ENCODE results near the gene CROCC. TPM values are rescaled to one million over a fixed set of nuclear protein-coding genes. Genes with fewer than 3 reads are reported as not detected.
A peak's percentile ranks its signal among the peaks of the same experiment; 100 is the strongest.

CROCC gene
- total and polyA plus RNA-seq, 9 of the 15 experiments (the other 6 are each of a cell fraction or from before 2014, with no cell fraction given): 0.17 to 15.4 (median 7.6) TPM

DNA sequence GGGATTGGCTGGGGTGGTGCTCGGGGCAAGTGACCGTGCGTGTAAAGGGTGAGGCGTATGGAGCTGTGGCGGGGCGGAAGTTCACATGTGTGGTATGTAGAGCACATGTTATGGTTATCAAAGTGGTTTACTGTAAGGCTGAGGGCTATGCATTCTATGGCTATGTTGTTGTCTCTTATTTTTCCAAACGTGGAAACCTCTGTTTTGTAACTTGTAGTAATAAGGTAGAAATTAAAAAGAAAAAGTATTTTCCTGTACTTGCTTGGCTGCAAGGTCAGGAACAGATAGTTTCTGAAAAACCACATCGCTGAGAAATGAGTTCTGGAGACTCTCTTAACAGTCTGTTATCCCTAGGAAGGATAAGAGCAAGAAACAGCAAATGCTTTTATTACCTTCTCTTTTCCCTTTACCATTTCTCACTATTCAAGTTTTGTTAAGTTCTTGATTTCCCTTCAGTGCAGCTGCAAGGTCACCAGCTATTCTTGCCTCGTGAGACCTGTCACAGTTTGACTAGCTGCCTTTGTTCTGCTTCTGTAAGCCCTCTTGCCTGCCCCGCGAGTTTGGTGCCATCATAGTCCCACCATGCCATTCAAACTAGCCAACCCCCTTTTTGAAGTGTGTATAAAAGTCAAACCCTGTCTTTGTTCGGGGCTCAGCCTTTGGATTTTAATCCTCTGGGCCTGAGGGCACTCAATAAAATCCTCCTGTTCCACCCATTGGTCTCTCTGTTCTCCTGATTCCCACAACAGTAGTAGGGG, 16.4 kb upstream of the CROCC start (continued):
- TF ChIP-seq HBP1 (CRISPR knock-in tag; IDR thresholded peaks at IDR 0.05) (peak; percentile 100), SAFB (IDR thresholded peaks at IDR 0.05; ENCODE audit: borderline replicate concordance, low read depth, low read length) (no peak), GTF2B (IDR thresholded peaks at IDR 0.05; ENCODE audit: extremely low read depth, insufficient read length) (peak; percentile 97), ZNF444 (CRISPR knock-in tag; IDR thresholded peaks at IDR 0.05) (peak; percentile 98), TCFL5 (CRISPR knock-in tag; conservative IDR thresholded peaks at IDR 0.05) (peak; percentile 94), ZNF79 (CRISPR knock-in tag; IDR thresholded peaks at IDR 0.05; ENCODE audit: low read depth) (no peak), NCOA6 (IDR thresholded peaks at IDR 0.05) (peak; percentile 83), ZNF263 (CRISPR knock-in tag; IDR thresholded peaks at IDR 0.05; ENCODE audit: borderline replicate concordance) (peak; percentile 74; the same call in 1 of the 2 replicates), ZKSCAN1 (IDR thresholded peaks at IDR 0.05; ENCODE audit: low read depth, low read length) (peak; percentile 18; the same call in 1 of the 2 replicates), MEF2D (tag; conservative IDR thresholded peaks at IDR 0.05; ENCODE audit: low read depth) (peak; percentile 74; the same call in 1 of the 2 replicates), RCOR1 (IDR thresholded peaks at IDR 0.05; ENCODE audit: borderline replicate concordance in 1 of 2, low read depth in 2 of 2, low read length in 2 of 2) (peak in 1 of 2 experiments; percentile 82; a peak in 2 of 4 replicates), ZNF175 (CRISPR knock-in tag; IDR thresholded peaks at IDR 0.05; ENCODE audit: low read depth) (peak; percentile 27; the same call in 1 of the 2 replicates), EHMT2 (IDR thresholded peaks at IDR 0.05) (no peak), ZC3H8 (IDR thresholded peaks at IDR 0.05) (peak; percentile 98), ZFP36 (IDR thresholded peaks at IDR 0.05; ENCODE audit: low read depth, low read length, partially characterized antibody) (peak; percentile 36), HINFP (tag; conservative IDR thresholded peaks at IDR 0.05; ENCODE audit: low read depth) (0 out of 2 replicates have a peak, but pooled peaks have one; percentile 35)
- TF ChIP-seq, protein P1, sequence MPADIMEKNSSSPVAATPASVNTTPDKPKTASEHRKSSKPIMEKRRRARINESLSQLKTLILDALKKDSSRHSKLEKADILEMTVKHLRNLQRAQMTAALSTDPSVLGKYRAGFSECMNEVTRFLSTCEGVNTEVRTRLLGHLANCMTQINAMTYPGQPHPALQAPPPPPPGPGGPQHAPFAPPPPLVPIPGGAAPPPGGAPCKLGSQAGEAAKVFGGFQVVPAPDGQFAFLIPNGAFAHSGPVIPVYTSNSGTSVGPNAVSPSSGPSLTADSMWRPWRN (IDR thresholded peaks at IDR 0.05; ENCODE audit: low read depth): no peak
- TF ChIP-seq, protein P2, sequence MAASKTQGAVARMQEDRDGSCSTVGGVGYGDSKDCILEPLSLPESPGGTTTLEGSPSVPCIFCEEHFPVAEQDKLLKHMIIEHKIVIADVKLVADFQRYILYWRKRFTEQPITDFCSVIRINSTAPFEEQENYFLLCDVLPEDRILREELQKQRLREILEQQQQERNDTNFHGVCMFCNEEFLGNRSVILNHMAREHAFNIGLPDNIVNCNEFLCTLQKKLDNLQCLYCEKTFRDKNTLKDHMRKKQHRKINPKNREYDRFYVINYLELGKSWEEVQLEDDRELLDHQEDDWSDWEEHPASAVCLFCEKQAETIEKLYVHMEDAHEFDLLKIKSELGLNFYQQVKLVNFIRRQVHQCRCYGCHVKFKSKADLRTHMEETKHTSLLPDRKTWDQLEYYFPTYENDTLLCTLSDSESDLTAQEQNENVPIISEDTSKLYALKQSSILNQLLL (CRISPR knock-in tag; IDR thresholded peaks at IDR 0.05; ENCODE audit: borderline replicate concordance): no peak
- TF ChIP-seq, protein P3, sequence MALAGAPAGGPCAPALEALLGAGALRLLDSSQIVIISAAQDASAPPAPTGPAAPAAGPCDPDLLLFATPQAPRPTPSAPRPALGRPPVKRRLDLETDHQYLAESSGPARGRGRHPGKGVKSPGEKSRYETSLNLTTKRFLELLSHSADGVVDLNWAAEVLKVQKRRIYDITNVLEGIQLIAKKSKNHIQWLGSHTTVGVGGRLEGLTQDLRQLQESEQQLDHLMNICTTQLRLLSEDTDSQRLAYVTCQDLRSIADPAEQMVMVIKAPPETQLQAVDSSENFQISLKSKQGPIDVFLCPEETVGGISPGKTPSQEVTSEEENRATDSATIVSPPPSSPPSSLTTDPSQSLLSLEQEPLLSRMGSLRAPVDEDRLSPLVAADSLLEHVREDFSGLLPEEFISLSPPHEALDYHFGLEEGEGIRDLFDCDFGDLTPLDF (CRISPR knock-in tag; IDR thresholded peaks at IDR 0.05): peak; percentile 67; the same call in 1 of the 2 replicates
